ENCODE results near the gene ATP2B2.
"Not testable (repeated sequence)": the region's sequence is repeated elsewhere in the genome, so short reads cannot be mapped to it uniquely, and the experiment has no call there.

Gene ATP2B2

DNA sequence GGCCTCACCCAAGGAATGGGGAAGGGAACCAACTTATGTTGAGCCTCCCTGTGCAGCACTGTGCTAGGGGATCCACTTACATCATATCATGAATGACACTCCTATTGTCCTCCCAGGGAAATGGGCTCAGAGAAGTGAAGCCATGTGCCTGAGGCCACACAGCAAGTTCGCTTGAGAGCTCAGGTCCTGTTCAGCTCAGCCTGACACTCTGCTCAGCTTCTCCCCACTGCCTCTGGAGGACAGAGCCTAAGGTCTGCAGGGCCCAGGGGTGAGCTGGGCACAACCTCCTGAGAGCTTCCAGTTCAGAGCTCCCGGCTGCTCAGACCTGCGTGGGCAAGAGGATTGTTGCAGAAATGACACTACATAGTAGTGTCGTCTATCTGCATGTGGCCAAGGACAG is 108.5 kb downstream of the ATP2B2 start:
- no peak for DNase-seq

DNA sequence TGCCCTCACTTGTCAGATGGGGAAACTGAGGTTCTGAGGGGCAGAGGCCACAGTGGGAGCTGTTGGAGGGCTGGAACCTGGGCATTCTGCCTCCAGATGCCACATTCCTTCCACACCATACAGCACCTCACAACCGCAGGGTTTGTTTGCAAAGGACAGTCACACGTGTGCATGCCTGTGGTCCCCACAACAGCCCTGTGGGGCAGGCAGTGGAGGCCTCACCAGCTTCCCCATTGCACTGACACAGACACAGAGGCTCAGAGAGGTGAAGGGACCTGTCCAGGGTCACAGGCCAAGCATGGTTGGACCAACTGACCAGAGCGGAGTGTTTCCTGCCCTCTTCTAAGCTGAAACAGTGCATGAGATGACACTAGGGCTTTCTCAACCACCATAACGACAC is 109.3 kb downstream of the ATP2B2 start:
- DNase-seq = no peak

DNA sequence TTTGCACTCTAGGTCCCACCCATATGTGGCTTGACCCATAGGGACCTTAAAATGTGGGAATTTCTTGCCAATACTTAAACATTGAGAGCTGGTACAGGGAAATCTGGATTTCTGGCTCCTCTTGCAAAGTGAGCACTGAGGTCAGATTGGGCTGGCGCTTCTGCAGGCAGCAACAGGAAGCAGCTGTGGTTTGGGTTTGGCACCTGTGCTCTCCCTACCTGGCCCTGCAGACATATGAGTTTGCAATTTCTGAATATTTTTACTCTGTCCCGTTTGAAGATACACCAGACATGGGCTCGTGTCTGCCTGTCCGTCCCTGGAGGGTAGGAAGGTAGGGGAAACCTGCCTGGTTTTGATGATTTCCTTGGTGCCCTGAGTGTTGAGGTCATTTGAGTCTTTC is 109.7 kb downstream of the ATP2B2 start:
- no peak for DNase-seq

- no peak for DNase-seq
These were observed 110.2 kb downstream of the ATP2B2 start for GRCh38 chr3:10395196-10395595.

- DNase-seq = no peak
These were observed 110.8 kb downstream of the ATP2B2 start for GRCh38 chr3:10394491-10395025.

GRCh38 chr3:10393514-10393913 is 111.9 kb downstream of the ATP2B2 start:
- no peak for DNase-seq

- no peak for DNase-seq
These were observed 112.4 kb downstream of the ATP2B2 start for GRCh38 chr3:10392906-10393461.

DNA sequence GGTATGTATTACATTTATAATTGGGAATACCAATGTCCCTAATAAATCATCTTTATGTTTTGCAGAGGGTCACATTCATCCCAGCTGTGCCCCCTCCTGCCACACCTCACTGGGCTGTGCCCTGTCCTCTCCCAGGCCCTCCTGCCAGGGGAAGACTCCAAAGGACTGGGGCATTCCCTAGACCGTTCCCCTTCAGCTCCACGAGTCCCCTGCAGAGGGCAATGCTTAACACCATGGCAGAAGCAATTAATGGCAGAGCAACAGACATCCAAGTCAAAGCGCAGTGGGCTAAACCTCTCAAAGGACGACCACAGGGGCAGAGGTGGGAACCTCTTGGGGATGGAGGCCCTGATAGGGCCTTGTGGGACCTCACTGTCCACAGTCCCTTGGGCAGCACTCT is 113.1 kb downstream of the ATP2B2 start:
- DNase-seq = no peak

DNA sequence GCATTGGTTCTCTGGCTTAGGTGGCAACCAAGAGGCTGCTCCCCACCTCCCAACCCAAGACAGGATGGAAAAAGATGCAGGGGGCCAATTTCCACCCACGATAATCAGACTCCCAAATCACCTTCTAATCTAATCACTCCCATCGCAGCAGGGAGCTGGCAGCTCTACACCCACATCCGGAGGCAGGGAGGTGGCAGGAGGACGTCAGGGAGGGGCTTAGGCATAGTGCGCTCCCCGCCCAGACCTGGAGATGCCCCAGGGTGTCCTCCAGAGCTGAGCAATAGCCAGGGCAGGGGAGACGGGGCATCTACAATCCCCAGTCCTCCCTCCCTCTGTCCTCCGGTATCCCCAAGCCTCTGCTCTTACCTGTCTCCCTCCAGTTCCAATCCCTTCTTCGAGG is 114.0 kb downstream of the ATP2B2 start:
- DNase-seq = no peak

GRCh38 chr3:10390641-10391373 is 114.6 kb downstream of the ATP2B2 start:
- no peak for DNase-seq

GRCh38 chr3:10389995-10390394 is 115.4 kb downstream of the ATP2B2 start:
- DNase-seq = peak; percentile 83

GRCh38 chr3:10389339-10389738 is 116.0 kb downstream of the ATP2B2 start:
- no peak for DNase-seq

GRCh38 chr3:10387881-10388609 is 117.3 kb downstream of the ATP2B2 start:
- peak; percentile 28 for DNase-seq

- no peak for DNase-seq
These were observed 119.3 kb downstream of the ATP2B2 start for GRCh38 chr3:10386121-10386520.

DNA sequence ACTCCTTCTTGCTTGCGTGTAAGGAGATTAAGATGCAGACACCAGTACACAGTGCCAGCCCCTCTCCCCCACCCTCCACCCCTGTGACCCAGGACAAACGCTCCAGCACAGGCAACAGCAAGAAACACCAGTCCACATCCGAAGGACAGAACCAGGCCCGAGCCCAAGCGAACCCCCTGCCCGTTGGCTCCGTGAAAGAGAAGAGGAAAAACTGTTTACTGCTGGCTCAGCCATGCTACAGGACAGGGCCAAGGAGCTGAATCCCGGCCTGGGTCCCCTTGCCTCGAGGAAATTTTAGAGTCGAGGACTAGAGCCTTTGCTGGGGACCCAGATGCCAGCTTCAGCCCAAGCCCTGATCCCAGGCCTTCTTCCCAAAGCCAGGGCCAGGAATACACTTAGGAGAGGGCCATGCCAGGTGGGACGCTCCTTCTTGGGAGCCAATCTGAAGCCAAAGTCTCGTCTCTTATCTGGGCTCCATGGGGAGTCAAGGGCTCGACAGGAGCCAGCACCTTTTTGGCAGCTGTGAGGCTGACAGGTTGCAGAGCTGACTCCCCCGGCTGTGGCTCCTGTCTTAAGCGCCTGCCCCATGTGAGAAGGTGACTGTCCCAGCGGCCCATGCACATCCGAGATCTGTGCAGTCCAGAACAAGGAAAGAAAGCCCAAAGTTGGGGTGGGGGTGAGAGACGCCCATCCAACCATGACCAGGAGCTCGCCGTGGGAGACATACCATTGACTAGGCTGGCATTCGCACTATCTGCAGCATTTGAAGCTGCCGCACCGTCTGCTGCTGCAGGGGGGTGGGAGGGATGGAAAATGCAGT is 120.6 kb downstream of the ATP2B2 start:
- DNase-seq = no peak

GRCh38 chr3:10383850-10384248 is 121.5 kb downstream of the ATP2B2 start:
- no peak for DNase-seq

- DNase-seq = no peak
These were observed 122.2 kb downstream of the ATP2B2 start for GRCh38 chr3:10382892-10383849.

GRCh38 chr3:10382445-10382844 is 122.9 kb downstream of the ATP2B2 start:
- not testable (repeated sequence) for DNase-seq

DNA sequence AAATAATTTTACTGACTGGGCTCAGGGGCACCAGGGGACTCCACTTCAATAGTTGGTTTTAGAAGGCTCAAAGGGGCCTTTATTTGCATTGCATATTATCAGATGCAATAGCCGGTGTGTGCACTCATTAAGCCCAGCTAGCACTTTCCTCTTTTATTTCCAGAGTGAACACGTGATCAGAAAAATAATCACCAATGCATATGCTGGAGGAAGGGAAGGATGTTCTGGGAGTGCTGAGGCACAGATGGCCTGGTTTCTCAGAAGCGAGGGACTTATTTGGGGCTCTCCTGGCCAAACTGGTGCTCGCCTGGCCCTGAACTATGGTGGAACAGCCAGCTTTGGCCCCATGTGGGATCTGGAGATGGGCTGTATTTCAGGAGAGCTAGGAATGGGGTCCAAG is 124.0 kb downstream of the ATP2B2 start:
- no peak for DNase-seq

GRCh38 chr3:10380906-10381305 is 124.5 kb downstream of the ATP2B2 start:
- no peak for DNase-seq

- no peak for DNase-seq
These were observed 125.4 kb downstream of the ATP2B2 start for GRCh38 chr3:10379961-10380360.

GRCh38 chr3:10379161-10379560 is 126.2 kb downstream of the ATP2B2 start:
- DNase-seq = no peak
